ENCODE data around the gene PXMP4.
"Not testable (repeated sequence)": the region's sequence is repeated elsewhere in the genome, so short reads cannot be mapped to it uniquely, and the experiment has no call there.

The PXMP4 gene

GRCh38 chr20:33701629-33702450, 18.3 kb downstream of the PXMP4 start:
- no peak for FAIRE-seq

DNA sequence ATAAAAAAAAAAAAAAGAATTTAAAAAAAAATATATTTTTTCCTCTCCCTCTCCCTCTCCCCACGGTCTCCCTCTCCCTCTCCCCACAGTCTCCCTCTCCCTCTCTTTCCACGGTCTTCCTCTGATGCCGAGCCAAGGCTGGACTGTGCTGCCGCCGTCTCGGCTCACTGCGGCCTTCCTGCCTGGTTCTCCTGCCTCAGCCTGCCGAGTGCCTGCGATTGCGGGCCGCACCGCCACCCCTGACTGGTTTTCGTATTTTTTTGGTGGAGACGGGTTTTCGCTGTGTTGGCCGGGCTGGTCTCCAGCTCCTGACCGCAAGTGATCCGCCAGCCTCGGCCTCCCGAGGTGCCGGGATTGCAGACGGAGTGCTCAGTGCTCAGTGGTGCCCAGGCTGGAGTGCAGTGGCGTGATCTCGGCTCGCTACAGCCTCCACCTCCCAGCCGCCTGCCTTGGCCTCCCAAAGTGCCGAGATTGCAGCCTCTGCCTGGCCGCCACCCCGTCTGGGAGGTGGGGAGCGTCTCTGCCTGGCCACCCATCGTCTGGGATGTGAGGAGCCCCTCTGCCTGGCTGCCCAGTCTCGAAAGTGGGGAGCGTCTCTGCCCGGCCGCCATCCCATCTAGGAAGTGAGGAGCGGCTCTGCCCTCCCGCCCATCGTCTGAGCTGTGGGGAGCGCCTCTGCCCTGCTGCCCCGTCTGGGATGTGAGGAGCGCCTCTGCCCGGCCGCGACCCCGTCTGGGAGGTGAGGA, 19.2 kb downstream of the PXMP4 start:
- FAIRE-seq = not testable (repeated sequence)

GRCh38 chr20:33698966-33699365, 21.1 kb downstream of the PXMP4 start:
- FAIRE-seq = not testable (repeated sequence)

- FAIRE-seq = no peak
Observed at GRCh38 chr20:33697129-33697528, 23.0 kb downstream of the PXMP4 start.

DNA sequence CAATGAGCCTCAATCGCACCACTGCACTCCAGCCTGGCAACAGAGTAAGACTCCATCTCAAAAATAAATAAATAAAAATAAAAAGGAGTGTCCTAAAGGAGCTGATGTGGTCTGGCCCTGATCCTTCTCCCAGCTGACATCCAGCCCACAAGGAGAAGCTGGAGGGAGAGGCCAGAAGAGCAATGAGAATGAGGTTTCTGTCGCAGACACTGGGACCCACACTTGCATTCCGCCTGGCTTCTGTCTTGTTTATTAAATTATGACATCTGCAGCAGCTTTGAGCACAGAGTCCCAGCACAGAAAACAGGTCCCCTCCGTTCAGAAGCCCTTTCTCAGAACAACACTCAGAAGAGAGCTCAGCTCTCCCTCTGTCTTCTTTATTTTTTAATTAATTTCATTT, 23.7 kb downstream of the PXMP4 start:
- FAIRE-seq = no peak

DNA sequence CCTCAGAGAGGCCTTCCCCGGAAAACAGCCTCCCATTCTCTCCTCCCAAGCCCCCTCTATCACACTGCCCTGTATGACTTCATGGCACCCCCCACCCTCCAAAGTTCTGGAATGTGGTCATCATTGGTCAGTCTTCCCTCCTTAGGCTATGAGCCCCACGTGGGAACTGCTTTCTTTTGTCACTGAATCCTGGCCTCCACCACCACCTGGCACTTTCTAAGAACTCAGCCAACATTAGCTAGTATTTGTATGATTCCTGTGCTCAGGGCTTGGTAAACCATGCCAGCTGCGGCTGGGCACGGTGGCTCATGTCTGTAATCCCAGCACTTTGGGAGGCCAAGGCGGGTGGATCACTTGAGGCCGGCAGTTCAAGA, 25.5 kb downstream of the PXMP4 start:
- no peak for FAIRE-seq

- no peak for FAIRE-seq
Observed at GRCh38 chr20:33693741-33694638, 26.1 kb downstream of the PXMP4 start.

DNA sequence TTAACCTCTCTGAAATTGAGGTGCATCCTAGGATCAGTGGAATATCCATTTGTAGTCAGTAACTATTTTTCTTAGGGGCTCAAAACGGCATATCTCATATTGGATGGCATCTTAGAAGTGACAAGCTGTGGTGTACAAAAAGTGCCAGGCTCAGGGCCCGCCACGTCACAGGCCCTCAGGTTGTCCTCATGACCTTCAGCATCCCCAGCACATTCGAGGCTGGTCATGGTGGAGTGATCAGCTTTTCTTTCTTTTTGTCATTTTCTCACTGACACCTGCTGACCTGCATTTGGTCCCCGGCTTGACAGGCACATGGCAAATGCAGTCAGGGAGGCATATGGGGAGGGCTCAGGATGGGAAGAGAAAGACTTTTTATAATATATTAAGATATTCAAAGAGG, 26.8 kb downstream of the PXMP4 start:
- FAIRE-seq = no peak

DNA sequence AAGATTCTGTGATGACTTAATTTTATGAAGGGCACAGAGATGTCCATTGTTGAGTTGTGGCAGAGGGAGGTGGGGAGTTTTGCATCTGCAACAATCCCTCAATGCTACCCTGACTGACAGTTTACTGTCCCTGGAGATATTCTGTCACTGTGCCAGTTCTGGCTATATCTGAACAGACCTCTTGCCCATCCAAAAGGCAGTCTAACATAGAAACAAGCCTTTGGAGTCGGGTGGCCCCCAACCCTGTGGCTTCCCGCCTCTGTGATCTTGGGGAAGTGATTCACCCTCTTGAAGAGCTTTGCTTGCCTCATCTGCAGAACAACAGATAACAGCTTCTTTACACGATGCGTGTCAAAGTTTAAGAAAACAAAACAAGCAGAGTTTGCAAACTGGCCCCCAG, 30.1 kb downstream of the PXMP4 start:
- no peak for FAIRE-seq

DNA sequence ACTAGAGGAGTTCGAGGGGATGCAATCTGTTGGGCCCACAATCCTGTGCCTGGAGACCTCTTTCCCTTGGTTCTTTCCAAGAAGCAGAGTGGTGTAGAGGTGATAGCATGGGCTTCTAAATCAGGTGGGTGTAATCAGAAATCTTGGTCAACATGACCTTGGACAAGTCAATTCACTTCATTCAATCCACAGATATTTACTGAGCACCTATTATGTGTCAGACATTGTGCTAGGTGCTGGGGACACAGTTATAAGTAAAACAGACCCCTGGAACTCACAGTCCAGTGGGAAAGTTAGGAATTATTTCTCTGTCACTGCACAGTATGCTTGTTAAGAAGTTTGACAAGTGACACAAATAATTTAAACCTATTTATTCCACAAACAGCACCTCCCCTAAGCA, 30.6 kb downstream of the PXMP4 start:
- no peak for FAIRE-seq

GRCh38 chr20:33688938-33689424, 31.1 kb downstream of the PXMP4 start:
- FAIRE-seq = no peak

DNA sequence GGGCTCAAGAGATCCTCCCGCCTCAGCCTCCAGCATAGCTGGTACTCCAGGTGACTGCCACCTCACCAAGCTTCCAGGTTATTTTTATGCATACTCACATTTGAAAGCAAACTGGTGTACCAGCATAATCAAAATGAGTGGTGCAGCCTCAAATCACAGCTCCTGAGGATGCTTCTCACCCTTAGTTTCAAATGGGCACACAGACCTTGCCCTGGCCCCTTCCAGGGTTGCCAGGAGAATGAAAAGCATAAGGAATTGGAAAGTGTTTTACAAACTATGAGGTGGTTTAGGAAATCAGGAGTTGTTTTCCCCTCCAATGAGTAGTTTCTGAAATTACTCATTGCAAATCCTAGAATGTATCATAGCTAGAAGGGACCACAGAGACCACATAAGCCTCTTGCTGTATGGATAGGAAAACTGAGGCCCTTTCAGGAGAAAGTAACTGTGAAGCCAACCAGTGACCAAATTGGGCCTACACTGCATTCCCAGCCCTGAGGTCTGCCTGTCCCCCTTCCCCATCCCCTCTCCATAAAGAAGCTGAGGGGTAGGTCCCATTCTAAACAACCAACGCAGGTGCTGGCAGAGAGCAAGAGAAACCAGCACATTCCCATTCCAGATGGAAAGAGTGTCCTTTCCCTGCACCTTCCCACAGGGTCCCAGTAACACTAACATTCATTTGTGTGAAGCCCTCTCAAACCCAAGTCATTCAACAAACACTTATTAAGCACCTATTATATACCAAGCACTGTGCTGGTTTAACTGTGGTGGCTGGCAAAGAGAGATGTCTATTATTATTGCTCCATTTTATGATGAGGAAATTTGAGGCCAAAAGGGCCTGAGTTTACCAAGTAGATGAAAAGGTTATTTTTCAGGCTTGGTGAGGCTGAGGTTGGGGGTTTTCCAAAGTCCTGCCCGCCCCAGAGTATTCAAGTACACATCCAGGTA, 31.8 kb downstream of the PXMP4 start:
- FAIRE-seq = no peak

DNA sequence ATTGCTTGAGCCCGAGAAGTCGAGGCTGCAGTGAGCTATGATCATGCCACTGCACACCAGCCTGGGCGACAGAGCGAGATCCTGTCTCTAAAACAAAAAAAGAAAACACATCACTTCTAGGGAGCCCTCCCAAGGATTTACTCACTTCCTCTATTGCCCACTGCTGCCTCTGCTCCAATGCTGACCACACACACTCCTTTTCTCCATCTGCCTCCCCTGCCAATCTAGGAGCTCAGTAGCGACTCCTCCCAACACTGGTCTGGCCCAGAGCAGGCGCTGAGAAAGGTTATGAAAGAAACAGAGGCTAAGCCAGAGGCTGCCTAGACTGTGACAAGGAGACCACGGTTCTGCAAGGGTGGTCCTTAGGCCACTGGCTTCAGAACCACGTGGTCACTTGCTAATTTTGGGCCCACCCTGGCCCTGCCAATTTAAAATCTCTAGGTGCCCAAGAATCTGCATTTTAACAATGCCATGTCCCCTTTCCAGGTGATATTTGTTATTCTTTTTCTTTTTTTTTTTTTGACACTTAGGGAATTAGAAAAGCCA, 32.7 kb downstream of the PXMP4 start:
- FAIRE-seq = no peak

DNA sequence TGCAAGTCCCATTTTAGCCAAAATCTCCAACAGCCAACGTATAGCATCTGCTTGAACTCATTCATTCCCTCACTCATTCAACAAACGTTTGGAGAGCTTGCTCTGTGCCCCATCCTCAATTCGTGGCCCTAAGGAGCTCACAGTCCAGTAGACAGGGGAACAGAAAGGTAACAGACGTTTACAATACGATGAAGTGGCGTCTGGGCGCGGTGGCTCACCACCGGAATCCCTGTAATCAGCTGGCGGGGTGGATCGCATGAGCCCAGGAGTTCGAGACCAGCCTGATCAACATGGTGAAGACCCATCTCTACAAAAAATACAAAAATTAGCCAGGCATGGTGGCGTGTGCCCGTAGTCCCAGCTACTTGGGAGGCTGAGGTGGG, 33.1 kb downstream of the PXMP4 start:
- FAIRE-seq = no peak

- no peak for FAIRE-seq
Observed at GRCh38 chr20:33686100-33686983, 33.8 kb downstream of the PXMP4 start, which contains the start of gene E2F1. Gene E2F1 (minus strand): TSS chr20:33686385. CDS start chr20:33686264, 121 bp downstream.

- FAIRE-seq = no peak
Observed at GRCh38 chr20:33685328-33686099, 34.6 kb downstream of the PXMP4 start.

DNA sequence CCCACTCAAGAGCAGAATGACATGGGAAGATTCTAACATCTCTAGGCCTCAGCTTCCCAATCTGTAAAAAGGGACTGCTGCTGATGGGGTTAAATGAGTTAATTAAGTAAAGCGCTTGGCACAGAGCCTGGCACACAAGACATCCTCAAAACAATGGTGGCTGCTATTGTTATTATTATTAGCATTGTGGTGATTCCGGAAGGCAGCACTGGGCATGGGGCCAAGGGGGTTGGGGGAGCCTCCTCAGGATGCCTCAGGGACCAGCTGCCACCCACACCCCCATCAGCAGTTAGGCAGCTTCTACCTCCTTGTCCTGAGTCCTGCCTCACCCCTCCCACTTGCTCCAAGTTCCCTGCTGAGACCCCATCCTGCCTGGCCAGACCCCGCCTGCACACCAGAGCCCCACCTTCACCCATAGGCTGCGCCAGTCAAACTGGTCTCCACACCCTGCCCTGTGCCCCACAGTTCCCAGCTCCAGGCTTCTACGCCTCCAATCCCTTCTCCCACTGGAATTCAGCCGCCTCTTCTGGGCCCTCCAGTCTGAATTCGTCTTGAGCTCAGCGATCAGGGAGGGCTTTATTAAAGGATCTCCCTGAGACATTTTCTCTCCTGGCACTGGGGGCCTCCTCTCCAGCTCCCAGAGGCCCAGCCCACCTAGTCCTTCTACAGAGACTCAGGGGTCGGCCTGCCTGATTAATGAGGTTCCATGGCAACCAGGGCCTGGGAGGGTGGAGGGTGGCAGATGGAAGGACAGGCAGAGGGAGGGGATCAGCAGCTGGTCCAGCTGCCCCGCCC, 35.4 kb downstream of the PXMP4 start:
- no peak for FAIRE-seq

DNA sequence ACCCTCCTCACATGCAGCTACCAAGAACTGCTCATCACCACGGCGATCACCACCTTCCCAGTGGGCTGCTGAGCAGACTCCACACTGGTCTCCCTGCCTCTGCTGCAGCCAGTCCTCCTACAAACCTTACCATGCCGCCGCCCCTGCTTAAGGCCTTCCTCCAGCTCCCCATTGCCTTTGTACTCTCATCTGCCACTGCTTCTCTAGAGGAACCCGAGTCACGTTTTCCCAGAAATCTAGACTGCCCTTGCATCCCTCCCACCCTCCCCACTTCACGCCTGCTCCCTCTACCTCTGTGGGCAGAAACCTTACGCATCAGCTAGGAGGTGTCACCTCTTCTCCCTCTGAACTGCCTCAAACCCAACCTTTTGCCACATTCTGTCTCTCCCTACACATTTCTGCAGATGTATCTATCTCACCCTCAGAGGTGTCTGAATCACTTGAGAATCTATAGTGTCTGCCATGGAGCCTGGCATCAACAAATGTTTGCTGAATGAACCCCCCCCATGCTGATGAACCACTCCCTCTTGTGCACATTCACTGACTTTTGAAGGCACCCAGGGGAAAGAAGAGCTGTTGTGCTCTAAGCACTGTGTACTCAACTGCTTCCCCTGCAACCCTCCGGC, 38.3 kb downstream of the PXMP4 start:
- FAIRE-seq = no peak
